Upper lobe of left lung (tissue), 6 donors: ENCODE results near the gene EDARADD. TPM values are rescaled to one million over a fixed set of nuclear protein-coding genes. Genes with fewer than 3 reads are reported as not detected.
"Not testable (repeated sequence)": the region's sequence is repeated elsewhere in the genome, so short reads cannot be mapped to it uniquely, and the experiment has no call there.

Experiments
- ATAC-seq, 2 donors: fragments of 200-7000 bp; cut with Tn5 transposase; one replicate each; pipeline ENCODE4 v1.9.1; 2022; ENCODE audit warnings: mild to moderate bottlenecking in 2 of 2, moderate library complexity in 2 of 2; ENCODE audit not compliant: low FRiP score in 2 of 2
- DNase-seq, 2 donors: peaks; one replicate each; pipeline ENCODE4 v3.0.0-alpha.2; 2019 to 2020
- H3K27ac ChIP-seq, 4 donors: fragments of 200-600 bp; sonication (generic); one replicate each; pipeline ENCODE4 v1.5.1; 2016 to 2019
- H3K27me3 ChIP-seq, 4 donors: fragments of 200-600 bp; sonication (generic); one replicate each; pipeline ENCODE4 v1.5.1; 2017 to 2019
- H3K36me3 ChIP-seq, 4 donors: fragments of 200-600 bp; sonication (generic); one replicate each; pipeline ENCODE4 v1.5.1; 2016 to 2019
- H3K4me1 ChIP-seq, 4 donors: fragments of 200-600 bp; sonication (generic); one replicate each; pipeline ENCODE4 v1.5.1; 2018 to 2019
- H3K4me3 ChIP-seq, 4 donors: fragments of 200-600 bp; sonication (generic); one replicate each; pipeline ENCODE4 v1.5.1; 2017 to 2019; ENCODE audit warnings: mild to moderate bottlenecking in 2 of 4, moderate library complexity in 1 of 4
- H3K9me3 ChIP-seq, 4 donors: fragments of 200-600 bp; sonication (generic); one replicate each; pipeline ENCODE4 v1.5.1; 2018 to 2019
- CTCF ChIP-seq, 6 experiments: fragments of 450-650 bp in 4 of 6; fragments of 200-600 bp in 2 of 6; sonication (generic) in 2 of 6; IDR thresholded peaks; one replicate each; pipeline ENCODE4 v1.5.1; 2016 to 2019; ENCODE audit warnings: antibody characterized with exemption in 6 of 6
- EP300 ChIP-seq, 4 donors: sonication (generic); formaldehyde crosslinking; IDR thresholded peaks; one replicate each; pipeline ENCODE4 v1.5.1; 2017; ENCODE audit warnings: antibody characterized with exemption in 4 of 4, control low read depth in 2 of 4
- POLR2A ChIP-seq, 4 donors: fragments of 450-650 bp; IDR thresholded peaks; one replicate each; pipeline ENCODE4 v1.5.1; 2016 to 2017; ENCODE audit warnings: antibody characterized with exemption in 4 of 4, mild to moderate bottlenecking in 2 of 4
- POLR2AphosphoS5 ChIP-seq, 2 donors: sonication (generic); formaldehyde crosslinking; IDR thresholded peaks; one replicate each; pipeline ENCODE4 v1.5.1; 2017; ENCODE audit warnings: antibody characterized with exemption in 2 of 2
- WGBS, 2 donors: methylation state at CpG; one replicate each; pipeline ENCODE4 v1.1.5; 2017 to 2018; 5-methylcytosine and 5-hydroxymethylcytosine counted together
- total RNA-seq, 6 donors: library from RNA; depleted of rRNA in 4 of 6; stranded (reverse); fragments of >200 nt in 4 of 6; gene quantifications; one replicate each; pipeline versions ENCODE4 v1.1.0 to v1.2.1, GENCODE V29; 2016 to 2021
- donor health status: DM: no; HTN: no; CAD: no; lungs with moderate emphysema.
- donor health status: DM: no; HTN: yes; CAD: no; lungs with severe emphysema.

Gene EDARADD
- total RNA-seq, 6 donors from 2014 or later = 0.11 to 2.6 (median 0.57) TPM; not detected in 1

GRCh38 chr1:236480758-236481436 is 86.8 kb downstream of the EDARADD start:
- Histone ChIP-seq H3K36me3 (no peaks in the 10 kb centered on the region), H3K4me3 (no peak overlapping the region), H3K27me3 (no peaks in the 10 kb centered on the region), H3K27ac (no peak overlapping the region), H3K9me3 (no peaks in the 10 kb centered on the region), H3K4me1 (no peaks in the 10 kb centered on the region)
- TF ChIP-seq POLR2AphosphoS5 (IDR thresholded peaks at IDR 0.05) = no peak
- TF ChIP-seq POLR2A (IDR thresholded peaks at IDR 0.05) = no peak
- TF ChIP-seq CTCF (IDR thresholded peaks at IDR 0.05) = no peak
- TF ChIP-seq EP300 (IDR thresholded peaks at IDR 0.05) = no peak
- no peak for DNase-seq
- ATAC-seq = no peak
- 56 to 69% methylated on average over 5 of the region's 5 CpGs for WGBS, 2 donors

DNA sequence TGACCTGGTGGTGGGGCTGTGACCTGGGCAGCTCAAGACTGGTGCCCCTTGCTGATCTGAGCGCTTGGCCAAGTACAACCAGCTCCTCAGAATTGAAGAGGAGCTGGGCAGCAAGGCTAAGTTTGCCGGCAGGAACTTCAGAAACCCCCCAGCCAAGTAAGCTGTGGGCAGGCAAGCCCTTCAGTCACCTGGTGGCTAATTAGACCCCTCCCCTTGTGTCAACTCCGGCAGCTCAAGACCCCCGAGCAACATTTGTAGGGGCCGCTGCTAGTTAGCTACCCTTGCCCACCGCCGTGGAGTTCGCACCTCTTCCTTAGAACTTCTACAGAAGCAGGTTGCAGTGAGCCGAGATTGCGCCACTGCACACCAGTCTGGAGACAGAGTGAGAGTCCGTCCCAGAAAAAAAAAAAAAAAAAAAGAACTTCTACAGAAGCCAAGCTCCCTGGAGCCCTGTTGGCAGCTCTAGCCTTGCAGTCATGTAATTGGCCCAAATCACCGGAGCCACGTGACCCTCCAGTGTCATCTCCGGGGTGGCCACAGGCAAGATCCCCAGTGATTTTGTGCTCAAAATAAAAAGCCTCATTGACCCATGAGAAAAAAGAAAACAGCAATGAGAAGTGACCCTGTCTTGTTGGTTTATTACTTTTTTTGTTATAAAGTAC is 90.4 kb downstream of the EDARADD start:
- ATAC-seq (no peak), DNase-seq (no peak)
- WGBS, 2 donors = 88 to 95% methylated on average over 7 to 12 of the region's 14 CpGs
- H3K27ac ChIP-seq = no peak overlapping the region
- H3K4me3 ChIP-seq = no peak overlapping the region
- no peaks in the 10 kb centered on the region for H3K4me1 ChIP-seq
- H3K9me3 ChIP-seq = no peaks in the 10 kb centered on the region
- H3K36me3 ChIP-seq = no peaks in the 10 kb centered on the region
- TF ChIP-seq CTCF (IDR thresholded peaks at IDR 0.05) = no peak
- TF ChIP-seq POLR2AphosphoS5 (IDR thresholded peaks at IDR 0.05) = no peak
- no peak for TF ChIP-seq EP300 (IDR thresholded peaks at IDR 0.05)
- no peak for TF ChIP-seq POLR2A (IDR thresholded peaks at IDR 0.05)
- no peaks in the 10 kb centered on the region for H3K27me3 ChIP-seq

DNA sequence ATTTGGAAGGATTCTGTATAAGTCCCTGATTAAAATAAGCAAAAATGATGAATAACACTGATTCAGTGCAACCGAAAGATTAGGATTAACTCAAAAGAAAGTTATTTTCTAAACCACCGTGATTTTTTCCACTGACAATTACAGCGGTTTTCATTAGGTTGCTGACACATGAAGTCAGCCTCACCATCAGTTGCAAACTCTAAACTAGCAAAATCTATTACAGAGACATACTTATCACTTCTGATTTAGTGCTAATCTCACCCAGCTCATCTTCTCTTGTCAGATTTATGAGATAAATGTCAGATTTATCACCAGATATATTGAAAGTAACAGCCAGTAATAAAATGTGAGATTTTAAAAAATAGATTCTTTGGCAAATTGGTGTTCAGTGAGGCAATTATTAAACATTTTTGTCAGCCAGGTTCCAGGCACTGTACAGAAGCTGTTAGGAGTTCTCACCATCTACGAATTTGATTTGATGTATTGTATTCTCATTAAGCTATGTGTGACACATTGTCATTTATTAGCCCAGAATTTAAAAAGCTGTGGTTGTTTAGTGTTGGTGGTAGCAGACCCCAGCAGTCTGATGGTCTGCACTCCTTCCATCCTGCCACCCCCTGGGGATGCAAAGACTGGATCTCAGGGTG is 92.4 kb downstream of the EDARADD start:
- Histone ChIP-seq H3K4me1 (peaks cover 0 to 5% (median 2%) of the 10 kb centered on the region in 4 donors), H3K27ac (no peak overlapping the region), H3K9me3 (no peaks in the 10 kb centered on the region), H3K27me3 (no peaks in the 10 kb centered on the region), H3K4me3 (no peak overlapping the region), H3K36me3 (no peaks in the 10 kb centered on the region)
- WGBS, 2 donors = 68 to 79% methylated on average over 4 of the region's 4 CpGs
- DNase-seq (no peak), ATAC-seq (no peak)
- TF ChIP-seq EP300 (IDR thresholded peaks at IDR 0.05) (no peak), POLR2A (IDR thresholded peaks at IDR 0.05) (no peak), CTCF (IDR thresholded peaks at IDR 0.05) (no peak), POLR2AphosphoS5 (IDR thresholded peaks at IDR 0.05) (no peak)

GRCh38 chr1:236489161-236489560 is 95.1 kb downstream of the EDARADD start:
- not testable (repeated sequence) for DNase-seq, H3K4me3 ChIP-seq, H3K4me1 ChIP-seq, ATAC-seq, H3K9me3 ChIP-seq, H3K27ac ChIP-seq, H3K27me3 ChIP-seq, H3K36me3 ChIP-seq
- WGBS, 2 donors = 87% methylated on average over 3 of the region's 3 CpGs

- DNase-seq = no peak
- Histone ChIP-seq H3K27ac (no peak overlapping the region), H3K36me3 (no peaks in the 10 kb centered on the region), H3K9me3 (no peaks in the 10 kb centered on the region), H3K4me1 (peaks cover 0 to 5% (median 2%) of the 10 kb centered on the region in 4 donors), H3K27me3 (no peaks in the 10 kb centered on the region), H3K4me3 (no peak overlapping the region)
- no peak for TF ChIP-seq POLR2AphosphoS5 (IDR thresholded peaks at IDR 0.05)
- TF ChIP-seq CTCF (IDR thresholded peaks at IDR 0.05) = peak in 5 of 6 experiments; percentile 35 to 67 (median 59)
- peak in 1 of 2 donors; percentile 74 for ATAC-seq
- WGBS, 2 donors = 45 to 47% methylated on average over 11 of the region's 11 CpGs
Observed at GRCh38 chr1:236489710-236490377, 95.8 kb downstream of the EDARADD start.
